Pancreas (tissue), 10 donors: ENCODE data around the gene NXT1. TPM values are rescaled to one million over a fixed set of nuclear protein-coding genes. Genes with fewer than 3 reads are reported as not detected.

Experiments
- ATAC-seq, 4 donors: fragments of 200-7000 bp; cut with Tn5 transposase; one replicate each; pipeline versions ENCODE4 v1.8.0 to v1.9.1; 2020; ENCODE audit warnings: mild to moderate bottlenecking in 4 of 4, moderate library complexity in 4 of 4
- DNase-seq, 6 donors: peaks; one replicate each; pipeline ENCODE4 v3.0.0-alpha.2; 2020
- FAIRE-seq: peaks from 2 replicates; lab custom pipeline; 2012; peaks lifted over from hg19 to GRCh38; lab: Jason Lieb, UNC
- H3K27ac ChIP-seq, 4 donors: fragments of 200-600 bp; sonication (generic); 1 replicate in 3 of 4; 2 replicates in 1 of 4; pipeline versions ENCODE4 v1.5.0 to v1.8.0; 2020
- H3K27me3 ChIP-seq, 4 donors: fragments of 200-600 bp; one replicate each; pipeline ENCODE4 v1.8.0; 2021
- H3K36me3 ChIP-seq, 3 donors: fragments of 200-600 bp; sonication (generic) in 1 of 3; one replicate each; pipeline versions ENCODE4 v1.5.0 to v1.8.0; 2020 to 2021
- H3K4me1 ChIP-seq, 3 donors: fragments of 200-600 bp; one replicate each; pipeline ENCODE4 v1.8.0; 2021
- H3K4me3 ChIP-seq, 4 donors: fragments of 200-600 bp; sonication (generic) in 2 of 4; one replicate each; pipeline versions ENCODE4 v1.5.0 to v1.8.0; 2020 to 2021
- H3K9me3 ChIP-seq, 4 donors: fragments of 200-600 bp; one replicate each; pipeline ENCODE4 v1.8.0; 2021
- WGBS, 2 donors: extraction: QIAGEN DNeasy Blood & Tissue Kit; methylation state at CpG; one replicate each; pipeline ENCODE4 v1.1.7; 2013; 5-methylcytosine and 5-hydroxymethylcytosine counted together
- intact Hi-C, 3 donors: fragments of 100-400 bp; cut with DNase I; formaldehyde crosslinking; loops; one replicate each; pipeline versions ENCODE4 v1.11.1 to v1.14.2; 2022
- polyA plus RNA-seq, 2 donors: library from polyadenylated mRNA; stranded (reverse); fragments of 200-250 nt; gene quantifications; one replicate each; pipeline ENCODE4 v1.2.3, GENCODE V29; 2013
- total RNA-seq, 6 donors: library from RNA; stranded (reverse); fragmentation: NEBNext Ultra II Directional in 4 of 6; extraction: Animal tissue kit (Norgen Biotek cat#: 25700) in 4 of 6; gene quantifications; one replicate each; pipeline versions ENCODE4 v1.2.1 to v1.2.4, GENCODE V29; 2021 to 2023
- TF ChIP-seq, protein P1 (sequence below), 4 donors: fragments of 200-600 bp; sonication (generic) in 3 of 4; IDR thresholded peaks; one replicate each; pipeline versions ENCODE4 v1.5.0 to v1.8.0; 2021; ENCODE audit warnings: antibody characterized with exemption in 4 of 4
- donor health status: healthy with polysubstance abuse.
- donor health status: DM: no; HTN: no; CAD: no; lungs with moderate emphysema.
- donor health status: DM: no; HTN: no; CAD: no.
- donor health status: control.
- donor health status: control.
- donor health status: Bipolar disorder and iron deficiency.
- donor health status: DM: yes; HTN: yes; CAD: no.
- donor health status: DM: no; HTN: no; CAD: no.
- donor health status: DM: no; HTN: no; CAD: no.
- donor health status: DM: yes; HTN: yes; CAD: no.

The NXT1 gene
- total and polyA plus RNA-seq, 8 donors = 4.2 to 9.6 (median 7.4) TPM

GRCh38 chr20:23308908-23309307, 41.7 kb upstream of the NXT1 start:
- intact Hi-C loops = no loop called here
- no peak for FAIRE-seq
- no peaks in the 10 kb centered on the region for H3K27me3 ChIP-seq
- H3K27ac ChIP-seq = no peak overlapping the region
- 33 to 44% methylated on average over 4 of the region's 4 CpGs for WGBS, 2 donors
- DNase-seq = no peak
- no peaks in the 10 kb centered on the region for H3K4me1 ChIP-seq
- TF ChIP-seq, protein P1, sequence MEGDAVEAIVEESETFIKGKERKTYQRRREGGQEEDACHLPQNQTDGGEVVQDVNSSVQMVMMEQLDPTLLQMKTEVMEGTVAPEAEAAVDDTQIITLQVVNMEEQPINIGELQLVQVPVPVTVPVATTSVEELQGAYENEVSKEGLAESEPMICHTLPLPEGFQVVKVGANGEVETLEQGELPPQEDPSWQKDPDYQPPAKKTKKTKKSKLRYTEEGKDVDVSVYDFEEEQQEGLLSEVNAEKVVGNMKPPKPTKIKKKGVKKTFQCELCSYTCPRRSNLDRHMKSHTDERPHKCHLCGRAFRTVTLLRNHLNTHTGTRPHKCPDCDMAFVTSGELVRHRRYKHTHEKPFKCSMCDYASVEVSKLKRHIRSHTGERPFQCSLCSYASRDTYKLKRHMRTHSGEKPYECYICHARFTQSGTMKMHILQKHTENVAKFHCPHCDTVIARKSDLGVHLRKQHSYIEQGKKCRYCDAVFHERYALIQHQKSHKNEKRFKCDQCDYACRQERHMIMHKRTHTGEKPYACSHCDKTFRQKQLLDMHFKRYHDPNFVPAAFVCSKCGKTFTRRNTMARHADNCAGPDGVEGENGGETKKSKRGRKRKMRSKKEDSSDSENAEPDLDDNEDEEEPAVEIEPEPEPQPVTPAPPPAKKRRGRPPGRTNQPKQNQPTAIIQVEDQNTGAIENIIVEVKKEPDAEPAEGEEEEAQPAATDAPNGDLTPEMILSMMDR (IDR thresholded peaks at IDR 0.05) = no peak
- ATAC-seq = no peak
- no peaks in the 10 kb centered on the region for H3K36me3 ChIP-seq
- no peak overlapping the region for H3K4me3 ChIP-seq
- H3K9me3 ChIP-seq = no peaks in the 10 kb centered on the region

DNA sequence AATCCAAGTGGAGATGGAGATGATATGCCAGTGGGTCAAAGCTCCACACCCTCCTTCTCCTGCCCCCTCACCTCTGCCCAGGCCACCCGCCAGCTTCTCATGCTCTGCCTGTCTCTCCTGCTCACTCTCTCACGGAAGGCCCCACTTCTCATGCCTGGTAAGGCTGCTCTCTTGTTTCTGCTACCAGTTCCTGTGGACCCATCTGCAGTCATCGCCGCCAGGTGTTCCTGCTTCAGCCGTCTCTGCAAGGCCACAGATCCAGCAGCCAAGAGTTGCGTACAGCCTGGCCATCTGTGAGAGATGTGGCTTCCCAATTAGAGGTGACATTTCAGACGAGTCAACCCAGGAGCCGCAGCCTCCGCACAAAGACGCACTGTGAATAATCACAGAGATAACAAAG, 40.8 kb upstream of the NXT1 start:
- intact Hi-C loops = no loop called here
- WGBS, 2 donors = 65 to 66% methylated on average over 10 of the region's 10 CpGs
- Histone ChIP-seq H3K4me3 (no peak overlapping the region), H3K9me3 (no peaks in the 10 kb centered on the region), H3K27me3 (no peaks in the 10 kb centered on the region), H3K36me3 (no peaks in the 10 kb centered on the region), H3K27ac (no peak overlapping the region), H3K4me1 (no peaks in the 10 kb centered on the region)
- ATAC-seq (no peak), DNase-seq (no peak), FAIRE-seq (no peak)
- TF ChIP-seq, protein P1 (IDR thresholded peaks at IDR 0.05) = no peak

- no peaks in the 10 kb centered on the region for H3K4me1 ChIP-seq
- DNase-seq = peak in 1 of 6 donors; percentile 1
- TF ChIP-seq, protein P1 (IDR thresholded peaks at IDR 0.05) = no peak
- no peak overlapping the region for H3K27ac ChIP-seq
- no peaks in the 10 kb centered on the region for H3K9me3 ChIP-seq
- WGBS, 2 donors = 25 to 28% methylated on average over 7 of the region's 7 CpGs
- H3K27me3 ChIP-seq = no peaks in the 10 kb centered on the region
- intact Hi-C loops = no loop called here
- no peak for ATAC-seq
- no peak for FAIRE-seq
- H3K4me3 ChIP-seq = no peak overlapping the region
- H3K36me3 ChIP-seq = no peaks in the 10 kb centered on the region
Observed at GRCh38 chr20:23311947-23312506, 38.6 kb upstream of the NXT1 start.

- Histone ChIP-seq H3K36me3 (no peaks in the 10 kb centered on the region), H3K27me3 (no peaks in the 10 kb centered on the region), H3K4me1 (no peaks in the 10 kb centered on the region), H3K4me3 (no peak overlapping the region), H3K27ac (no peak overlapping the region), H3K9me3 (no peaks in the 10 kb centered on the region)
- 68 to 72% methylated on average over 1 of the region's 1 CpG for WGBS, 2 donors
- DNase-seq = no peak
- no peak for ATAC-seq
- TF ChIP-seq, protein P1 (IDR thresholded peaks at IDR 0.05) = no peak
- intact Hi-C loops = no loop called here
- no peak for FAIRE-seq
Observed at GRCh38 chr20:23313271-23313670, 37.3 kb upstream of the NXT1 start.

DNA sequence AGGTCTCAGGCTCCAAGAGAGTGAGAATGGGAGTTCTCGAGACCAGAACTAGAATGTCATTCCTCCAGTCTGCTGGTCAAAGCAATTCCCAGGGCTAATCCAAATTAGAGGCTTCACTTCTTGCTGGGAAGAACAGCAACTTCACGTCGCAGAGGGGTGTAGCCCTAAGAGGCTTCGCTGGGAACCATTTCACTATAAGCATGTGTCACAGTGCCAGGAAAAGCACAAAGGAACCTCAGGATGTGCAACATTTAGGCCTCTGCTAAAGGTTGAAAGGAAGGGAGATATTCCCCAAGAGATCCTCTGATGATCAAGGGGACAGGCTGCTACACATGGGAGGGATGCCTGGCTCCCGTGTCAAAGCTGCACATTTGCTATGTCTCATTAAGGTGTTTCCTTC, 35.9 kb upstream of the NXT1 start:
- Histone ChIP-seq H3K27ac (no peak overlapping the region), H3K36me3 (no peaks in the 10 kb centered on the region), H3K4me1 (no peaks in the 10 kb centered on the region), H3K4me3 (no peak overlapping the region), H3K27me3 (no peaks in the 10 kb centered on the region), H3K9me3 (no peaks in the 10 kb centered on the region)
- intact Hi-C loops = no loop called here
- 69 to 79% methylated on average over 5 of the region's 5 CpGs for WGBS, 2 donors
- no peak for FAIRE-seq
- TF ChIP-seq, protein P1 (IDR thresholded peaks at IDR 0.05) = no peak
- no peak for DNase-seq
- no peak for ATAC-seq
